GM18867 (cell line): Measurements from ENCODE around the gene ATP13A2.
A peak's percentile ranks its signal among the peaks of the same experiment; 100 is the strongest.
"Not testable (repeated sequence)": the region's sequence is repeated elsewhere in the genome, so short reads cannot be mapped to it uniquely, and the experiment has no call there.

Experiments
- ATAC-seq: cut with Tn5 transposase; IDR thresholded peaks from one replicate; pipeline ENCODE4 v1.9.1; 2021; ENCODE audit warnings: mild to moderate bottlenecking, moderate library complexity; ENCODE audit not compliant: unreplicated experiment

The ATP13A2 gene

GRCh38 chr1:16965486-16966067, 46.2 kb downstream of the ATP13A2 start:
- ATAC-seq, result no peak

DNA sequence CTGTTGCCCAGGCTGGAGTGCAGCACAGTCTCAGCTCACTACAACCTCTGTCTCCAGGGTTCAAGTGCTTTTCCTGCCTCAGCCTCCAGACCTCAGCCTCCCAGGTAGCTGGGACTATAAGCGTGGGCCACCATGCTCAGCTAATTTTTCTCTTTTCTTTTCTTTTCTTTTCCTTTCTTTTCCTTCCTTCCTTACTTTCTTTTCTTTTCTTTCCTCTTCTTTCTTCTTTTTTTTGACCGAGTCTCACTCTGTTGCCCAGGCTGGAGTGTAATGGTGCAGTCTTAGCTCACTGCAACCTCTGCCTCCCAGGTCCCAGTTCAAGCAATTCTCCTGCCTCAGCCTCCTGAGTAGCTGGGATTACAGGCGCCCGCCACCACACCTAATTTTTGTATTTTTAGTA, 47.6 kb downstream of the ATP13A2 start:
- not testable (repeated sequence) for ATAC-seq

GRCh38 chr1:16961297-16962133, 50.2 kb downstream of the ATP13A2 start:
- no peak for ATAC-seq

GRCh38 chr1:16960560-16961296, 51.0 kb downstream of the ATP13A2 start:
- peak; percentile 78 for ATAC-seq

DNA sequence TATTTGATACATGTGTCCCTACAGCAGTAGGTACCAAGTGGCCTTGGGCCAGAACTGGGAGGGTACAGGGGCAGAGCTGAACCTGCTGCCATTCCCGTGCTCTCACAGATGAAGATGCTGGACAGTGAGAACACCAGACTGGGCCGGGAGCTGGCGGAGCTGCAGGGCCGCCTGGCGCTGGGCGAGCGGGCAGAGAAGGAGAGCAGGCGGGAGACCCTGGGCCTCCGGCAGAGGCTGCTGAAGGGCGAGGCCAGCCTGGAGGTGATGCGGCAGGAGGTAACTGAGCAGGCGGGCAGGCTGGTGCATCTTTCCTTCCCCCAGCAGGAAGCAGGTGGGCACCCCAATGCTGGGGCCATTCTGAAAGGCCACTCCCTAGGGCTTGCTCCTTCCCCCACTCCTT, 53.3 kb downstream of the ATP13A2 start:
- no peak for ATAC-seq

GRCh38 chr1:16957731-16958130, 54.0 kb downstream of the ATP13A2 start:
- no peak for ATAC-seq

- no peak for ATAC-seq
These were observed 55.0 kb downstream of the ATP13A2 start for GRCh38 chr1:16956775-16957174.

DNA sequence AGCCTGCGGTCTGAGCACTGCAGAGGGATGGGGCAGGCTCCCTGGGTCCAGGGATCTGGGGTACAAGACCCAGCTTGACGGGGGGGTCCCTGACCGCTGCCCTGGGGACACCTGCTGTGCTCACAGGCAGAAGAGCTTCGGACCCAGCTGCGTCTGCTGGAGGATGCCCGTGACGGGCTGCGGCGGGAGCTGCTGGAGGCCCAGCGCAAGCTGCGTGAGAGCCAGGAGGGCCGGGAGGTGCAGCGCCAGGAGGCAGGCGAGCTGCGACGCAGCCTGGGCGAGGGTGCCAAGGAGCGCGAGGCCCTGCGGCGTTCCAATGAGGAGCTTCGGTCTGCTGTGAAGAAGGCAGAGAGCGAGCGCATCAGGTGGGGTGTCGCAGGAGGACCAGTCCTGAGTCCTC, 56.5 kb downstream of the ATP13A2 start:
- no peak for ATAC-seq

DNA sequence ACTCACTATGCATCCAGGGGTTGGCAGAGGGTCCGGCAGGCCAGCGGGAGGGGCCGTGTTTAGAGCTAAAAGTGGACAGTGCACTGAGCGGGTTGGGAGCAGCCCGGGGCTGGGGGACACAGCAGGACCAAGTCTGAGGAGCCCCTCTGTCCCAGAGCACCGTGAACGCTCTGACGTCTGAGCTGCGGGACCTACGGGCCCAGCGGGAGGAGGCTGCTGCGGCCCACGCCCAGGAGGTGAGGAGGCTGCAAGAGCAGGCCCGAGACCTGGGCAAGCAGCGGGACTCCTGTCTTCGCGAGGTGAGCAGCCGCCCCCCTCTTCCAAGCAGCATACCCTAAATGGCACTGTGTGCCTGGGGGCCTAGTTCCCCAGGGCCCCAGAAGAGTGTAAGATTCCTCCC, 57.1 kb downstream of the ATP13A2 start:
- no peak for ATAC-seq

GRCh38 chr1:16952376-16952775, 59.4 kb downstream of the ATP13A2 start:
- not testable (repeated sequence) for ATAC-seq

DNA sequence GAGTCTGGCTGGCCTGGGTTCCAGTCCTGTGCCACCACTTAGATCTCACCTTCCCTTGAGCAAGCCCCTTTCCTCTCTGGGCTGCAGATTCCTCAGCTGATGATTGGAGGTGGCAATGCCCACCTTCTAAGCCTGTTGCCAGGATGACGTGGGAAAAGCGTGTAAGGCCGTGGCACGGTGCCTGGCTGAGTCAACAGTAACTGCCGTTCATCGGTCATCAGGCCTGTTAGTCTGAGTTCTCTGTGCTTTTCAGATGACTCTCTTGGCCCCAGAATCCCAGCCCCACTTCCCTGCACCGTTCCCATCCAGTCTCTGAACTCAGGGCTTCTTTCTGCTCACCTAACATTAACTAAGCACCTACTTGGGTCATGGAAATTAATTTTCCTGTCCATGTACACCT, 62.7 kb downstream of the ATP13A2 start:
- not testable (repeated sequence) for ATAC-seq

- ATAC-seq, result not testable (repeated sequence)
These were observed 63.3 kb downstream of the ATP13A2 start for GRCh38 chr1:16948282-16948891.

DNA sequence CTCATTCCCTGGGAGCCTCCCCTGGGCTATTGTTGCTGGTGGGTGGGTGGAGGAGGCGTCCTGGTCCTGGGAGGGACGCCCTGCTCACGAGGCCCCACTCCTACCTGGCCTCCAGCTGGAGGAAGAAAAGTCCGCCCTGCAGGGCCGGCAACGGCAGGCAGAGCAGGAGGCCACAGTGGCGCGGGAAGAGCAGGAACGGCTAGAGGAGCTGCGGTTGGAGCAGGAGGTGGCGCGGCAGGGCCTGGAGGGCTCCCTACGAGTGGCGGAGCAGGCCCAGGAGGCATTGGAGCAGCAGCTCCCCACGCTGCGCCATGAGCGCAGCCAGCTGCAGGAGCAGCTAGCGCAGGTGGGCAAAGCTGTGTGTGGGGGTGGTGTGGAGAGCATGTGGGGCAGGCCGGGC, 65.1 kb downstream of the ATP13A2 start:
- ATAC-seq, result no peak

GRCh38 chr1:16946185-16946584, 65.5 kb downstream of the ATP13A2 start:
- ATAC-seq, result not testable (repeated sequence)

GRCh38 chr1:16945512-16945911, 66.2 kb downstream of the ATP13A2 start:
- not testable (repeated sequence) for ATAC-seq

DNA sequence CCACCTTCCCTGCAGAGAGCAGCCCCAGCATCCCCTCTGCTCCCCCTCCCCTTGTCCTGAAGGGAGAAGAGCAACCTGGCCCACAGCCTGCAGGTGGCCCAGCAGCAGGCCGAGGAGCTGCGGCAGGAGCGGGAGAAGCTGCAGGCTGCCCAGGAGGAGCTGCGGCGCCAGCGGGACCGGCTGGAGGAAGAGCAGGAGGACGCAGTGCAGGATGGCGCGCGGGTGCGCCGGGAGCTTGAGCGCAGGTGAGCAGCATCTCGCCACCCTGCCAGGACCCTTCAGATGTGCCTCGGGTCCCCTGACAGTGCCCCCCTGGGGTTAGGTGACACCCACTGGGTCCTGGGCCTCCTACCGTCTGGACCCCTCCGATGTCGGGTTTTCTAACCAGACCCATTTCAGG, 67.7 kb downstream of the ATP13A2 start:
- ATAC-seq, result no peak

- ATAC-seq, result not testable (repeated sequence)
These were observed 72.1 kb downstream of the ATP13A2 start for GRCh38 chr1:16939386-16940180.

GRCh38 chr1:16938351-16939321, 73.1 kb downstream of the ATP13A2 start:
- no peak for ATAC-seq

GRCh38 chr1:16936580-16936979, 75.1 kb downstream of the ATP13A2 start:
- ATAC-seq, result not testable (repeated sequence)
